Activated naive CD8-positive, alpha-beta T cell treated with anti-CD3 and anti-CD28 coated beads, Interleukin-2, amount 50 U/mL, for 16 hours (primary cell): ENCODE data around the gene TAF4B.
"Not testable (repeated sequence)": the region's sequence is repeated elsewhere in the genome, so short reads cannot be mapped to it uniquely, and the experiment has no call there.

ENCODE experiments used
- DNase-seq: peaks from one replicate; pipeline ENCODE4 v3.0.0-alpha.2; 2020; ENCODE audit warnings: low read depth, low spot score

The TAF4B gene

GRCh38 chr18:26238718-26239117 lies 12.5 kb downstream of the TAF4B start:
- DNase-seq: not testable (repeated sequence)

GRCh38 chr18:26242392-26242791 lies 16.1 kb downstream of the TAF4B start:
- not testable (repeated sequence) for DNase-seq

- DNase-seq: not testable (repeated sequence)
Measured at GRCh38 chr18:26245434-26245833, 19.2 kb downstream of the TAF4B start.

GRCh38 chr18:26252411-26252810 lies 26.2 kb downstream of the TAF4B start:
- DNase-seq: no peak

- not testable (repeated sequence) for DNase-seq
Measured at GRCh38 chr18:26254808-26255207, 28.6 kb downstream of the TAF4B start.

- no peak for DNase-seq
Measured at GRCh38 chr18:26255695-26256622, 29.7 kb downstream of the TAF4B start.

GRCh38 chr18:26258711-26259110 lies 32.5 kb downstream of the TAF4B start:
- no peak for DNase-seq

- not testable (repeated sequence) for DNase-seq
Measured at GRCh38 chr18:26259416-26259815, 33.2 kb downstream of the TAF4B start.

GRCh38 chr18:26262156-26262555 lies 35.9 kb downstream of the TAF4B start:
- no peak for DNase-seq

- DNase-seq: no peak
Measured at GRCh38 chr18:26267357-26267930, 41.2 kb downstream of the TAF4B start.

- DNase-seq: no peak
Measured at GRCh38 chr18:26268454-26268853, 42.2 kb downstream of the TAF4B start.

- no peak for DNase-seq
Measured at GRCh38 chr18:26271917-26272549, 45.8 kb downstream of the TAF4B start.

GRCh38 chr18:26277374-26277773 lies 51.1 kb downstream of the TAF4B start:
- no peak for DNase-seq

- DNase-seq: no peak
Measured at GRCh38 chr18:26279428-26279827, 53.2 kb downstream of the TAF4B start.

GRCh38 chr18:26286008-26286407 lies 59.8 kb downstream of the TAF4B start:
- no peak for DNase-seq

GRCh38 chr18:26287644-26288043 lies 61.4 kb downstream of the TAF4B start:
- DNase-seq: no peak

GRCh38 chr18:26290385-26290784 lies 64.1 kb downstream of the TAF4B start:
- DNase-seq: no peak

GRCh38 chr18:26293982-26294381 lies 67.7 kb downstream of the TAF4B start:
- no peak for DNase-seq

- DNase-seq: no peak
Measured at GRCh38 chr18:26298107-26298506, 71.9 kb downstream of the TAF4B start.

GRCh38 chr18:26301681-26302080 lies 75.4 kb downstream of the TAF4B start:
- no peak for DNase-seq

GRCh38 chr18:26303222-26303621 lies 77.0 kb downstream of the TAF4B start:
- not testable (repeated sequence) for DNase-seq

GRCh38 chr18:26304511-26304910 lies 78.3 kb downstream of the TAF4B start:
- DNase-seq: no peak
